Fibroblast of lung (primary cell): ENCODE results near the gene IGSF22.

Experiments used
- EZH2 ChIP-seq: IDR thresholded peaks from 2 replicates; pipeline ENCODE4 v1.5.1; 2012; ENCODE audit warnings: low read length, control low read depth, mild to moderate bottlenecking; ENCODE audit errors: missing control alignments
- TF ChIP-seq, protein P1 (sequence below), 2 donors: IDR thresholded peaks in 1 of 2; conservative IDR thresholded peaks in 1 of 2; 1 replicate in 1 of 2; 2 replicates in 1 of 2; pipeline ENCODE4 v1.5.1; 2011 to 2012; ENCODE audit warnings: low read length in 2 of 2, control low read depth in 1 of 2, inconsistent platforms in 1 of 2, low read depth in 1 of 2, mild to moderate bottlenecking in 1 of 2

DNA sequence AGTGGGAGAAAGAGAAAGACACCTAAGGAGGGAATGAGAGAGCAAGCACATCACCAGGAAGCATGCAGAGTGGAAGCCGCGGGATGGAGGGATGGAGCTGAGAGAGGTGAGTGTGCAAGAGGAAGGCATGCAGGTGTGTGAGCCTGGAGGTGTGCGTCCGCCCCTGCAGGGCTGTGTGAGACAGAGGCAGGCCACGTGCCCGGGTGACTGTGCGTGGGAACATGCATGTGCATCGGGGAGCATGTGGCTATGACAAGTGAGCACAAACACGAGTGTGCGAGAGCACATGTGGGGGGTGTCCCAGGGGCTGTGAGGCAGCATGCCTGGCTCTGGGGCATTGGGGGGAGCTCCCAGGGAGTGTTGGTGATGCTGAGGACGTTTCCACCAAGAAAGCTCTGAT, 35.8 kb upstream of the IGSF22 start:
- TF ChIP-seq, protein P1, sequence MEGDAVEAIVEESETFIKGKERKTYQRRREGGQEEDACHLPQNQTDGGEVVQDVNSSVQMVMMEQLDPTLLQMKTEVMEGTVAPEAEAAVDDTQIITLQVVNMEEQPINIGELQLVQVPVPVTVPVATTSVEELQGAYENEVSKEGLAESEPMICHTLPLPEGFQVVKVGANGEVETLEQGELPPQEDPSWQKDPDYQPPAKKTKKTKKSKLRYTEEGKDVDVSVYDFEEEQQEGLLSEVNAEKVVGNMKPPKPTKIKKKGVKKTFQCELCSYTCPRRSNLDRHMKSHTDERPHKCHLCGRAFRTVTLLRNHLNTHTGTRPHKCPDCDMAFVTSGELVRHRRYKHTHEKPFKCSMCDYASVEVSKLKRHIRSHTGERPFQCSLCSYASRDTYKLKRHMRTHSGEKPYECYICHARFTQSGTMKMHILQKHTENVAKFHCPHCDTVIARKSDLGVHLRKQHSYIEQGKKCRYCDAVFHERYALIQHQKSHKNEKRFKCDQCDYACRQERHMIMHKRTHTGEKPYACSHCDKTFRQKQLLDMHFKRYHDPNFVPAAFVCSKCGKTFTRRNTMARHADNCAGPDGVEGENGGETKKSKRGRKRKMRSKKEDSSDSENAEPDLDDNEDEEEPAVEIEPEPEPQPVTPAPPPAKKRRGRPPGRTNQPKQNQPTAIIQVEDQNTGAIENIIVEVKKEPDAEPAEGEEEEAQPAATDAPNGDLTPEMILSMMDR (conservative IDR thresholded peaks at IDR 0.05 in 1 of 2, IDR thresholded peaks at IDR 0.05 in 1 of 2; ENCODE audit: low read depth in 1 of 2, low read length in 2 of 2): no peak
- no peak for TF ChIP-seq EZH2
